IPS-18a (cell line): Measurements from ENCODE around the gene TRIM4.
"Not testable (repeated sequence)": the region's sequence is repeated elsewhere in the genome, so short reads cannot be mapped to it uniquely, and the experiment has no call there.

ENCODE experiments used
- H3K27ac ChIP-seq: one replicate; pipeline ENCODE4 v1.5.1; 2013; ENCODE audit warnings: low read length
- H3K27me3 ChIP-seq: one replicate; pipeline ENCODE4 v1.6.1; 2013; ENCODE audit warnings: mild to moderate bottlenecking, low read length; ENCODE audit not compliant: control insufficient read depth, insufficient read depth
- H3K36me3 ChIP-seq: one replicate; pipeline ENCODE4 v1.6.1; 2013; ENCODE audit warnings: low read depth, low read length; ENCODE audit not compliant: control insufficient read depth
- H3K4me1 ChIP-seq: one replicate; pipeline ENCODE4 v1.6.1; 2013; ENCODE audit warnings: low read depth, low read length; ENCODE audit not compliant: control insufficient read depth
- H3K4me3 ChIP-seq: one replicate; pipeline ENCODE4 v1.5.1; 2013; ENCODE audit warnings: low read length
- H3K9ac ChIP-seq: one replicate; pipeline ENCODE4 v1.6.1; 2013; ENCODE audit warnings: mild to moderate bottlenecking, low read length, moderate library complexity
- H3K9me3 ChIP-seq: one replicate; pipeline ENCODE4 v1.6.1; 2013; ENCODE audit warnings: low read depth, low read length; ENCODE audit not compliant: control insufficient read depth

TRIM4 gene

DNA sequence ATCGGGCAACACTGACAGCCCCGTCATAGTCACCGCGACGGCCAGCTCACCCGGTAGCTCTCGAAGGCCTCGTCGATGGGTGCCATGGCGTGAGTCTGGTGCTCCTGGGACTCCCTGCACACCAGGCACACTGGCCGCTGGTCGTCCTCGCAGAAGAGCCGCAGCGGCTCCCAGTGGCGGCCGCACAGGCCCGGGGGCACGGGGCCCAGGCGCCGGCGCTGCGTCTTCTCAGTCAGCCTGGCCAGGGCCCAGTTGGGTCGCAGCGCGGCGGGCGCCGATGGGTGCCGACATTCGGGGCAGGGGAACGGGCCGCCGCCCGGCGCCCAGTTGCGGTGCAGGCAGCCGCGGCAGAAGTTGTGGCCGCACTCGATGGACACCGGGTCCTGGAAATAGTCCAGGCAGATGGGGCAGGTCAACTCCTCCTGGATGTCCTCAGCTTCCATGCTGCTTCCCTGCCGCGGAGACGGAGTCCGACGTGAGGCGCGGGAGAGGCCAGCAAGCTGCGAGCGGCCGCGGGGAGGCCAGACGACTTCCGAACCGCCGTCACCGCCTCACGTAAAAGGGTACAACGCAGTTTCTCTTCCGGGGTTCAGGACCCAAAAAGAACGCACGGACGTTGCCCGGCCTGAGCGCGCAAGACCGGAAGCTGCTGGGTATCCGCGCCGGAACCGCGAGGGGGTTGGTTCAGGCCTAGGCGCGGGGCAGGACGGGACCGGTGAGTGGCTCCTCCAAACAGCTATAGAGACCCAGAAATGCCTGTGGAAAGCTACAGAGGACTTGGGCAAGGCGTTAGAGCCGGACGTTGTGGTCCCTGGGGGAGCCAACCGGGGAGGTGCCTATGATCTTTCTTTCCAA, at the start of gene TRIM4:
TRIM4 (minus strand) TSS at position 572 of the 855 bp plus-strand sequence; CDS start at position 443, 129 bp downstream.
- no peaks in the 10 kb centered on the region for H3K4me1 ChIP-seq
- peaks cover 7% of the 10 kb centered on the region for H3K27me3 ChIP-seq
- peaks cover 4% of the 10 kb centered on the region for H3K9me3 ChIP-seq
- peak within 1 kb of the TSS; percentile 75 for H3K9ac ChIP-seq
- peaks cover 14% of the 10 kb centered on the region for H3K36me3 ChIP-seq
- H3K4me3 ChIP-seq, result peak within 1 kb of the TSS; percentile 81
- no peak within 1 kb of the TSS for H3K27ac ChIP-seq

- H3K4me3 ChIP-seq, result no peak overlapping the region
- H3K27ac ChIP-seq, result no peak overlapping the region
- no peaks in the 10 kb centered on the region for H3K9me3 ChIP-seq
- no peaks in the 10 kb centered on the region for H3K36me3 ChIP-seq
- H3K4me1 ChIP-seq, result no peaks in the 10 kb centered on the region
- no peak overlapping the region for H3K9ac ChIP-seq
- H3K27me3 ChIP-seq, result peaks cover 17% of the 10 kb centered on the region
These were observed 39.4 kb upstream of the TRIM4 start for GRCh38 chr7:99958564-99959227.

DNA sequence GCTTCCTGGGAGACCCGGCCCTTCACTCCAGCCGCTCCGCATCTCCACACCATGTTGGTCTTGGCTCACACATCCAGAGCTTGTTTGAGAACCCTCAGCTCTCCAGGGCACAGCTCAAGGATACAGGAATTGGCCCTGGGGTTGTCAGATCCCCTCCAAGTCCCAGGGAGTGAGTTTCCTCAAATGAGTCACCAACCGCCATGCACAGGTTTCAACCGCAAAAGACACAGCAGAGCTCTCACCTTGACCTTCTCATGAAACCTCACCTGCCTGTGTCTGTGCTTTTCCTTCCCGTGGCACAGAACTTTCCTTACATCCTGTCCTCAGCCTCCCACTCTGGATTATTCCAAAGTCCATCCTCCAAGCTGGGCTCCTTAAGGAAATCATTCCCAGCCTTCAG, 35.9 kb upstream of the TRIM4 start:
- Histone ChIP-seq H3K9ac (no peak overlapping the region), H3K4me1 (no peaks in the 10 kb centered on the region), H3K27ac (no peak overlapping the region), H3K27me3 (peaks cover 6% of the 10 kb centered on the region), H3K9me3 (peaks cover 10% of the 10 kb centered on the region), H3K4me3 (no peak overlapping the region), H3K36me3 (no peaks in the 10 kb centered on the region)

GRCh38 chr7:99954643-99955042, 35.3 kb upstream of the TRIM4 start:
- H3K4me1 ChIP-seq, H3K9ac ChIP-seq, H3K27me3 ChIP-seq, H3K4me3 ChIP-seq, H3K27ac ChIP-seq, H3K36me3 ChIP-seq: not testable (repeated sequence)
- H3K9me3 ChIP-seq, result peaks cover 12% of the 10 kb centered on the region

- no peak overlapping the region for H3K9ac ChIP-seq
- H3K4me3 ChIP-seq, result no peak overlapping the region
- H3K9me3 ChIP-seq, result peaks cover 12% of the 10 kb centered on the region
- no peaks in the 10 kb centered on the region for H3K27me3 ChIP-seq
- H3K4me1 ChIP-seq, result no peaks in the 10 kb centered on the region
- H3K36me3 ChIP-seq, result no peaks in the 10 kb centered on the region
- H3K27ac ChIP-seq, result no peak overlapping the region
These were observed 34.3 kb upstream of the TRIM4 start for GRCh38 chr7:99953649-99954048.

DNA sequence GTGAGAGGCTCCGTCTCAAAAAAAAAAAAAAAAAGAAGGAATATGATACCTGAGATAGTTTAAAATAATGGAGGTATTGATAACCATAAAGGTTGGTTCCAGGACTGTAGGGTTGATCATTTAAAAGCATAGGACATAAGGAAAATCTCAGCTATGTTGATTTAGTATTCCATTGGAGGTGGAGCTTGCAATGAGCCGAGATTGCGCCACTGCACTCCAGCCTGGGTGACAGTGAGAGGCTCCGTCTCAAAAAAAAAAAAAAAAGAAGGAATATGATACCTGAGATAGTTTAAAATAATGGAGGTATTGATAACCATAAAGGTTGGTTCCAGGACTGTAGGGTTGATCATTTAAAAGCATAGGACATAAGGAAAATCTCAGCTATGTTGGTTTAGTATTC, 33.3 kb upstream of the TRIM4 start:
- H3K36me3 ChIP-seq, H3K4me1 ChIP-seq, H3K27ac ChIP-seq, H3K9ac ChIP-seq, H3K4me3 ChIP-seq, H3K27me3 ChIP-seq: not testable (repeated sequence)
- H3K9me3 ChIP-seq, result peaks cover 12% of the 10 kb centered on the region

DNA sequence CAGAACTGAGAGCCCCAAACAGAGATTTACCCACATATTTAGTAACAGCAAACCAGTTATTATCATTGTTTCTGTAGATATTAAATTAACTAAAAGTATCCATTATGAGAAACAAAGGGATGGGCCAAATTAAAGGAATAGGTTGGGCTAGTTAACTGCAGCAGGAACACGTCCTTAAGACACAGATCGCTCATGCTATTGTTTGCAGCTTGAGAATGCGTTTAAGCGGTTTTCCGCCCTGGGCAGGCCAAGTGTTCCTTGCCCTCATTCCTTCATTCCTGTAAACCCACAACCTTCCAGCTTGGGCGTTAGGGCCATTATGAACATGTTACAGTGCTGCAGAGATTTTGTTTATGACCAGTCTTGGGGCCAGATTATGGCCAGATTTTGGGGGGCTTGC, 31.5 kb upstream of the TRIM4 start:
- H3K36me3 ChIP-seq, H3K4me1 ChIP-seq, H3K27ac ChIP-seq, H3K9ac ChIP-seq, H3K4me3 ChIP-seq, H3K27me3 ChIP-seq: not testable (repeated sequence)
- H3K9me3 ChIP-seq, result peaks cover 12% of the 10 kb centered on the region

DNA sequence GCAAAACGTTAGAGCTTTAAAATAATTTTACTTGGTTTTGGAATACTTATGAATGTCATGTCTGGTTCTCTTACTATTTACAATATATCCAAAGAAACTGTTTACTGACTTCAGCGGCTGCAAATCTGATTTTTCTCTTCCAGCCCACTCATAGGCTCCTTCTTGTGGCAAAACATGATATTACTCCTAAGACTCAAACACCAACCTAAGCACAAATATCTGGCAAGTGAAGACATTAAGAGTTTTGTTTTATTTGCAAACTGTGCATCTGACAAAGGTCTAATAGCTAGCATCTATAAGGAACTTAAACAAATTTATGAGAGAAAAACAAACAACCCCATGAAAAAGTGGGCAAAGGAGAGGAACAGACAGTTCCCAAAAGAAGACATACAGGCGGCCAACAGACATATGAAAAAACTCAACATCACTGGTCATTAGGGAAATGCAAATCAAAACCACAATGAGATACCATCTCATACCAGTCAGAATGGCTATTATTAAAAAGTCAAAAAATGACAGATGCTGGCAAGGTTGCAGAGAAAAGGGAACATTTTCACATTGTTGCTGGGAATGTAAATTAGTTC, 30.4 kb upstream of the TRIM4 start:
- H3K4me1 ChIP-seq, result peaks cover 4% of the 10 kb centered on the region
- H3K9ac ChIP-seq, result no peak overlapping the region
- H3K27ac ChIP-seq, result no peak overlapping the region
- H3K36me3 ChIP-seq, result no peaks in the 10 kb centered on the region
- H3K9me3 ChIP-seq, result peaks cover 12% of the 10 kb centered on the region
- no peaks in the 10 kb centered on the region for H3K27me3 ChIP-seq
- no peak overlapping the region for H3K4me3 ChIP-seq

DNA sequence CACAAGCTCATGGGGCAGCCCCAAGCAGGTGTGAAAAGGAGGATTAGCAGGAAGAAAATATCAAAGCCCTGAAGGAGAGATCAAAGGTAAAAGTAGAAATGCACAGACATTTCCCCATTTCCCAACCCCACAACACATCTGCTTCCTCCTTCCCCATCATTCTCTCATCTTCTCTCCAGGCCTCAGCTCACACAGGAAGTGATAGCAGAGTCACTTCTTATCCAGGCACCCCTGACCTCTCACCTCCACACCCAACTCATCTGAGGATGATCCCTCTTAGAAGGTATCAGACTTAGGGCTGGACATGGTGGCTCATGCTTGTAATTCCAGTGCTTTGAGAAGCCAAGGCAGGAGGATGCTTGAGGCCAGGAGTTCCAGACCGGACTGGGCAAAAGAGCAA, 28.3 kb upstream of the TRIM4 start:
- H3K27ac ChIP-seq, result no peak overlapping the region
- H3K36me3 ChIP-seq, result no peaks in the 10 kb centered on the region
- H3K9me3 ChIP-seq, result peaks cover 12% of the 10 kb centered on the region
- peaks cover 17% of the 10 kb centered on the region for H3K4me1 ChIP-seq
- H3K27me3 ChIP-seq, result no peaks in the 10 kb centered on the region
- H3K9ac ChIP-seq, result no peak overlapping the region
- H3K4me3 ChIP-seq, result no peak overlapping the region

- Histone ChIP-seq H3K4me1 (peaks cover 17% of the 10 kb centered on the region), H3K36me3 (no peaks in the 10 kb centered on the region), H3K4me3 (peak overlapping the region; percentile 21), H3K9me3 (peaks cover 2% of the 10 kb centered on the region), H3K27ac (peak overlapping the region; percentile 92), H3K27me3 (no peaks in the 10 kb centered on the region), H3K9ac (peak overlapping the region; percentile 74)
These were observed 25.3 kb upstream of the TRIM4 start for GRCh38 chr7:99944497-99945070.

DNA sequence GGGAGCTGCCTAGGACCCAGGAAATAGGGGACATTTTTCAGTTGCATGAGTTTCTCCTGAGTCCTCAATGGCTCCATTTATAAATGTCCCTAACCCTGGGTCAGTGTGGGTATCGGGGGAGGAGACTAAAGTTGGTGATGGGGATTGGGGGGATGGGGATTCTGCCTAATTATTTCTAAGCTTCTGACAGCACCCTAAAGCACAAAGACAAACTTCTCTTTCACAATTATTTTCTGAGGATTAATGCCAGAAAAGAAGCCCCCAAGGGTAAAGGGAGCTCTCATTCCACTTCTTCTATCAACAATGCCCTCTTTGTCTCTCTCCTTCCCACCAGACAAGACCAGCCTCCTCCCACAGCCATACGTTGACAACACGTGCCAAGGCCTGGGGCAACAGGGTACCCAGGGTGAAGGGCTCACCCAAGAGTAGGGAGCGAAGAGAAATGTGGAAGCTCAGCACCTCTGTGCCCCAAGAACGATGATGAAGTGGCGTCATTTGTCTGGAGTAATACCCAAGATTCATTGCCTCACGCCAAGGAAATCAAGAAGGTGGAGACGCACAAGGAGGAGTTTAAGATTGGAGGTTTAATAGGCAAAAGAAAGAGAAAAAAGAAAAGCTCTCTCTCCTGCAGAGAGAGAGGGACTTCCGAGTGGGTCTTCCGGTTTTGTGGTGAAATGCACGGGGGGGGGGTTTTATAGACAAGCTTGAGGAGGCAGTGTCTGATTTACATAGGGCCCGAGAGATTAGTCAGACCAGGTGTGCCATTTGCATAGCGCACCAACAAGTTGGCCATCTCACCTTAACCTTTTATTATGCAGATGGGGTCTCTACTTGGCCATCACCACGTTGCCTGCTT, 24.5 kb upstream of the TRIM4 start:
- peaks cover 17% of the 10 kb centered on the region for H3K4me1 ChIP-seq
- H3K27me3 ChIP-seq, result no peaks in the 10 kb centered on the region
- H3K4me3 ChIP-seq, result peak overlapping the region; percentile 34
- H3K27ac ChIP-seq, result peak overlapping the region; percentile 92
- peaks cover 7% of the 10 kb centered on the region for H3K9me3 ChIP-seq
- H3K36me3 ChIP-seq, result no peaks in the 10 kb centered on the region
- H3K9ac ChIP-seq, result peak overlapping the region; percentile 74
